ENCODE measurements around the gene SULF2.

DNA sequence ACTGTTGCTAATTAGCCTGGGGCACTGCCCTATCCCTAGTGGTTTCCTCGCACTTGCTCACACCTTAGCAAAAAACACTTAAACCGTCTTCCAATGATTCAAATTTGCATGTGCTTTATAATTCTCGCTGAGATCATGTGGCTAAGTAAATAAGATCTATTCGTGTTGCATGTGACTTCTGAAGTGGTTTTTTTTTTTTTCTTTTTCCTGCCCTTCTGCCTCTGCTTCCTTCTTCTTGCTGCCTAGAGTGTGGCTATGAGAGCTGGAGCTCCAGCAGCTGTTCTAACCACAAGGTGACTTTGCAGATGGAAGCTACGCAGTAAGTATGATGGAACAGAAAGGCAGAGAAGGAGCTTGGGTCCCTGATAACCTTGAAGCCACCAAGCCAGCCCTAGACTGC lies 36.5 kb downstream of the SULF2 start:
- TF ChIP-seq, protein P1, sequence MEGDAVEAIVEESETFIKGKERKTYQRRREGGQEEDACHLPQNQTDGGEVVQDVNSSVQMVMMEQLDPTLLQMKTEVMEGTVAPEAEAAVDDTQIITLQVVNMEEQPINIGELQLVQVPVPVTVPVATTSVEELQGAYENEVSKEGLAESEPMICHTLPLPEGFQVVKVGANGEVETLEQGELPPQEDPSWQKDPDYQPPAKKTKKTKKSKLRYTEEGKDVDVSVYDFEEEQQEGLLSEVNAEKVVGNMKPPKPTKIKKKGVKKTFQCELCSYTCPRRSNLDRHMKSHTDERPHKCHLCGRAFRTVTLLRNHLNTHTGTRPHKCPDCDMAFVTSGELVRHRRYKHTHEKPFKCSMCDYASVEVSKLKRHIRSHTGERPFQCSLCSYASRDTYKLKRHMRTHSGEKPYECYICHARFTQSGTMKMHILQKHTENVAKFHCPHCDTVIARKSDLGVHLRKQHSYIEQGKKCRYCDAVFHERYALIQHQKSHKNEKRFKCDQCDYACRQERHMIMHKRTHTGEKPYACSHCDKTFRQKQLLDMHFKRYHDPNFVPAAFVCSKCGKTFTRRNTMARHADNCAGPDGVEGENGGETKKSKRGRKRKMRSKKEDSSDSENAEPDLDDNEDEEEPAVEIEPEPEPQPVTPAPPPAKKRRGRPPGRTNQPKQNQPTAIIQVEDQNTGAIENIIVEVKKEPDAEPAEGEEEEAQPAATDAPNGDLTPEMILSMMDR (IDR thresholded peaks at IDR 0.05): no peak
- TF ChIP-seq EZH2phosphoT487 (IDR thresholded peaks at IDR 0.05): no peak
